ENCODE measurements around the gene HEATR5A. TPM values are rescaled to one million over a fixed set of nuclear protein-coding genes. Genes with fewer than 3 reads are reported as not detected.
"Not testable (repeated sequence)": the region's sequence is repeated elsewhere in the genome, so short reads cannot be mapped to it uniquely, and the experiment has no call there.

Gene HEATR5A
- total and polyA plus RNA-seq, 2 donors from 2014 or later = 8.0 to 30.4 TPM

DNA sequence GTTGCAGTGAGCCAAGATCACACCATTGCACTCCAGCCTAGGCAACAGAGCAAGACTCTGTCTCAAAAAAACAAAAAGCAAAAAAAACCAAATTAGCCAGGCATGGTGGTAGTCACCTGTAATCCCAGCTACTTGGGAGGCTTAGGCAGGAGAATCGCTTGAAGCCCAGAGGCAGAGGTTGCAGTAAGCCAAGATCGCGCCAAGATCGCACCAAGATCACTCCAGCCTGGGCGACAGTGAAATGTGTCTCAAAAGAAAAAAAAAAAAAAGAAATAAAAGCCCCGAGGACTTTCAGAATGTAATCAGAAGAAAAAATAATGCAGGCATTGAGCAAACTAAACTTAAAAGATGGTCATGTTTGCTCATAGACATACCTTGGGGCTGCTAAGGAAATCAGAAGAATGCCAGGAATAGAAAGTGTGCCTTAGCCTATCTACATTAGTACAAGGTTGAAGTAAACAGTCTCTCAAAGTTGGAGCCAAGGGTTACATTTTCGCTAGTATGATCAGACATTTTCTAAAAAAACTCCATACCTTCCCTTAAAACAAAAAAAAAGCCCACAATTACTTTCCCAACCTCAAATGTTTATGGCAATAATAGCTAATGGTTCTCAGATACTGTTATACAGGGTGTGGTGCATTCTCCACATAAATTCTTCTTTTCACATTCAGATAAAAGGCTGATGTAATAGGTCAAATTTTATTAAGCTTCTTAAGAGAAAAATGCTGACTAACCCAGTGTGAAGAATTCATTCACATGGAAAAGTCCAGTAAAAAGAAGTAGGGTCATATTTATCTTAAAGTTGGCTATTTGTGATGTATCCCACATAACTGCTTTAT is 21.1 kb upstream of the HEATR5A start:
- H3K4me3 ChIP-seq (ENCODE audit: low read length in 3 of 3) = no peak overlapping the region
- intact Hi-C loops (cut with DNase I) = no loop called here
- H3K9me3 ChIP-seq (ENCODE audit: control insufficient read depth in 2 of 3, insufficient read depth in 1 of 3, low read length in 3 of 3) = no peaks in the 10 kb centered on the region
- H3K36me3 ChIP-seq (ENCODE audit: control insufficient read depth in 2 of 3, insufficient read depth in 3 of 3, low read length in 3 of 3) = no peaks in the 10 kb centered on the region
- no peak overlapping the region for H3K9ac ChIP-seq (ENCODE audit: low read length in 3 of 3)
- TF ChIP-seq CTCF (IDR thresholded peaks at IDR 0.05; ENCODE audit: borderline replicate concordance, extremely low read depth, insufficient read depth) = no peak
- H3K27ac ChIP-seq (ENCODE audit: low read depth in 2 of 2, low read length in 2 of 2) = no peak overlapping the region
- H3K27me3 ChIP-seq (ENCODE audit: control insufficient read depth, insufficient read depth, low read length) = no peaks in the 10 kb centered on the region
- no peaks in the 10 kb centered on the region for H3K4me1 ChIP-seq (ENCODE audit: control insufficient read depth in 2 of 3, insufficient read depth in 2 of 3, low read depth in 1 of 3, low read length in 3 of 3)
- DNase-seq (no peak), FAIRE-seq (no peak)

- Histone ChIP-seq H3K36me3 (ENCODE audit: control insufficient read depth in 2 of 3, insufficient read depth in 3 of 3, low read length in 3 of 3) (no peaks in the 10 kb centered on the region), H3K9me3 (ENCODE audit: control insufficient read depth in 2 of 3, insufficient read depth in 1 of 3, low read length in 3 of 3) (no peaks in the 10 kb centered on the region), H3K27ac (ENCODE audit: low read depth in 2 of 2, low read length in 2 of 2) (no peak overlapping the region), H3K27me3 (ENCODE audit: control insufficient read depth, insufficient read depth, low read length) (no peaks in the 10 kb centered on the region), H3K4me1 (ENCODE audit: control insufficient read depth in 2 of 3, insufficient read depth in 2 of 3, low read depth in 1 of 3, low read length in 3 of 3) (no peaks in the 10 kb centered on the region), H3K9ac (ENCODE audit: low read length in 3 of 3) (no peak overlapping the region), H3K4me3 (ENCODE audit: low read length in 3 of 3) (no peak overlapping the region)
- intact Hi-C loops (cut with DNase I) = no loop called here
- TF ChIP-seq CTCF (IDR thresholded peaks at IDR 0.05; ENCODE audit: borderline replicate concordance, extremely low read depth, insufficient read depth) = no peak
- FAIRE-seq (no peak), DNase-seq (no peak)
Measured at GRCh38 chr14:31440280-31440679, 19.9 kb upstream of the HEATR5A start.

GRCh38 chr14:31439561-31439960 is 19.2 kb upstream of the HEATR5A start:
- Histone ChIP-seq H3K9me3 (ENCODE audit: control insufficient read depth in 2 of 3, insufficient read depth in 1 of 3, low read length in 3 of 3) (no peaks in the 10 kb centered on the region), H3K4me1 (ENCODE audit: control insufficient read depth in 2 of 3, insufficient read depth in 2 of 3, low read depth in 1 of 3, low read length in 3 of 3) (no peaks in the 10 kb centered on the region), H3K27ac (ENCODE audit: low read depth in 2 of 2, low read length in 2 of 2) (no peak overlapping the region), H3K4me3 (ENCODE audit: low read length in 3 of 3) (no peak overlapping the region), H3K9ac (ENCODE audit: low read length in 3 of 3) (no peak overlapping the region), H3K36me3 (ENCODE audit: control insufficient read depth in 2 of 3, insufficient read depth in 3 of 3, low read length in 3 of 3) (no peaks in the 10 kb centered on the region), H3K27me3 (ENCODE audit: control insufficient read depth, insufficient read depth, low read length) (no peaks in the 10 kb centered on the region)
- intact Hi-C loops (cut with DNase I) = no loop called here
- no peak for FAIRE-seq
- DNase-seq = no peak
- TF ChIP-seq CTCF (IDR thresholded peaks at IDR 0.05; ENCODE audit: borderline replicate concordance, extremely low read depth, insufficient read depth) = no peak

GRCh38 chr14:31437045-31437691 is 16.8 kb upstream of the HEATR5A start:
- H3K9ac ChIP-seq (ENCODE audit: low read length in 3 of 3); DNase-seq; H3K27me3 ChIP-seq (ENCODE audit: control insufficient read depth, insufficient read depth, low read length); H3K4me3 ChIP-seq (ENCODE audit: low read length in 3 of 3); H3K27ac ChIP-seq (ENCODE audit: low read depth in 2 of 2, low read length in 2 of 2); H3K4me1 ChIP-seq (ENCODE audit: control insufficient read depth in 2 of 3, insufficient read depth in 2 of 3, low read depth in 1 of 3, low read length in 3 of 3); FAIRE-seq; intact Hi-C loops (cut with DNase I); H3K36me3 ChIP-seq (ENCODE audit: control insufficient read depth in 2 of 3, insufficient read depth in 3 of 3, low read length in 3 of 3); H3K9me3 ChIP-seq (ENCODE audit: control insufficient read depth in 2 of 3, insufficient read depth in 1 of 3, low read length in 3 of 3): not testable (repeated sequence)

Data from kidney (tissue), 14 donors.